Measurements from ENCODE around the gene ACTG1.

DNA sequence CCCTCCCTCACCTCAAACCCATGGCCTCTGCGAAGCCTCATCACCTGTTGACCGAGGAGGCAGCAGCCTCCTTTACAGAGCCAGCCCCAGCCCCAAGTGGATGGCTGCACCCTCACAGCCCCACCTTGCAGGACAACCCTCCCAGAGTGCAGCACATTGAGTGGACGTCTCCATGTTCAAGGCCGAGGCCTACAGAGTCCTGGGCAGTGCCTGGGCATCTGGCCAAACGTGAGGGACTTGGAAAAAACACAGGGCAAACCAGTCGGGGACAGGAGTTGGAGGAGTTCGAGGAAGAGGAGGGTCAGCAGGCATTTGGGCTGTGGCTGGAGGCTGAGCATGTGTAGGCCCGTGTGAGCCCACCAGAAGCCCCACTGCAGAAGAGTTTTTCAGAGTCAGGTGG, 39.6 kb downstream of the ACTG1 start:
- TF ChIP-seq, protein P1, sequence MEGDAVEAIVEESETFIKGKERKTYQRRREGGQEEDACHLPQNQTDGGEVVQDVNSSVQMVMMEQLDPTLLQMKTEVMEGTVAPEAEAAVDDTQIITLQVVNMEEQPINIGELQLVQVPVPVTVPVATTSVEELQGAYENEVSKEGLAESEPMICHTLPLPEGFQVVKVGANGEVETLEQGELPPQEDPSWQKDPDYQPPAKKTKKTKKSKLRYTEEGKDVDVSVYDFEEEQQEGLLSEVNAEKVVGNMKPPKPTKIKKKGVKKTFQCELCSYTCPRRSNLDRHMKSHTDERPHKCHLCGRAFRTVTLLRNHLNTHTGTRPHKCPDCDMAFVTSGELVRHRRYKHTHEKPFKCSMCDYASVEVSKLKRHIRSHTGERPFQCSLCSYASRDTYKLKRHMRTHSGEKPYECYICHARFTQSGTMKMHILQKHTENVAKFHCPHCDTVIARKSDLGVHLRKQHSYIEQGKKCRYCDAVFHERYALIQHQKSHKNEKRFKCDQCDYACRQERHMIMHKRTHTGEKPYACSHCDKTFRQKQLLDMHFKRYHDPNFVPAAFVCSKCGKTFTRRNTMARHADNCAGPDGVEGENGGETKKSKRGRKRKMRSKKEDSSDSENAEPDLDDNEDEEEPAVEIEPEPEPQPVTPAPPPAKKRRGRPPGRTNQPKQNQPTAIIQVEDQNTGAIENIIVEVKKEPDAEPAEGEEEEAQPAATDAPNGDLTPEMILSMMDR (IDR thresholded peaks at IDR 0.05) = no peak
- no peak for TF ChIP-seq POLR2A (IDR thresholded peaks at IDR 0.05)
